SK-N-SH treated with all-trans-retinoic acid at 6 μM for 48 hours (cell line): ENCODE data around the gene SUPT3H.
A peak's percentile ranks its signal among the peaks of the same experiment; 100 is the strongest.

ENCODE experiments used
- ATAC-seq: fragments of 200-7000 bp; cut with Tn5 transposase; 3 replicates; pipeline ENCODE4 v1.9.1; 2020; ENCODE audit warnings: mild to moderate bottlenecking, moderate library complexity
- ARNTL ChIP-seq: fragments of 450-650 bp; formaldehyde crosslinking; IDR thresholded peaks from 2 replicates; pipeline ENCODE4 v1.5.0; 2020; ENCODE audit warnings: low read depth, mild to moderate bottlenecking, moderate library complexity, borderline replicate concordance
- BACH2 ChIP-seq: fragments of 250-450 bp; sonication (Bioruptor Pico); IDR thresholded peaks from 2 replicates; pipeline ENCODE4 v1.9.0; 2021; ENCODE audit warnings: mild to moderate bottlenecking, borderline replicate concordance
- CREB5 ChIP-seq: fragments of 250-450 bp; sonication (Bioruptor Pico); IDR thresholded peaks from 2 replicates; pipeline ENCODE4 v1.5.1; 2020; ENCODE audit warnings: low read depth, mild to moderate bottlenecking, moderate library complexity
- CSDC2 ChIP-seq: fragments of 250-450 bp; sonication (Bioruptor Pico); IDR thresholded peaks from 2 replicates; pipeline ENCODE4 v1.5.0; 2020; ENCODE audit warnings: mild to moderate bottlenecking, moderate library complexity
- ESRRG ChIP-seq: fragments of 250-450 bp; sonication (Bioruptor Pico); IDR thresholded peaks from 2 replicates; pipeline ENCODE4 v1.6.1; 2021; ENCODE audit warnings: mild to moderate bottlenecking
- GLIS3 ChIP-seq: fragments of 250-450 bp; sonication (Bioruptor Pico); IDR thresholded peaks from 2 replicates; pipeline ENCODE4 v1.5.0; 2020; ENCODE audit warnings: mild to moderate bottlenecking, moderate library complexity
- ISL1 ChIP-seq: fragments of 250-450 bp; sonication (Bioruptor Pico); IDR thresholded peaks from 2 replicates; pipeline ENCODE4 v2.1.2; 2022; ENCODE audit warnings: mild to moderate bottlenecking, moderate library complexity
- OSR1 ChIP-seq: fragments of 250-450 bp; sonication (Bioruptor Pico); IDR thresholded peaks from 2 replicates; pipeline ENCODE4 v1.8.0; 2022; ENCODE audit warnings: moderate library complexity, mild to moderate bottlenecking, inconsistent platforms
- POU6F1 ChIP-seq: fragments of 250-450 bp; sonication (Bioruptor Pico); IDR thresholded peaks from 2 replicates; pipeline ENCODE4 v1.8.0; 2021; ENCODE audit warnings: low read depth, mild to moderate bottlenecking, moderate library complexity, borderline replicate concordance
- PPARA ChIP-seq: fragments of 250-450 bp; sonication (Bioruptor Pico); IDR thresholded peaks from 2 replicates; pipeline ENCODE4 v1.5.0; 2020; ENCODE audit warnings: mild to moderate bottlenecking, borderline replicate concordance
- RARB ChIP-seq: fragments of 250-450 bp; sonication (Bioruptor Pico); IDR thresholded peaks from 2 replicates; pipeline ENCODE4 v1.8.0; 2021; ENCODE audit warnings: mild to moderate bottlenecking, moderate library complexity
- SNAI2 ChIP-seq: fragments of 250-450 bp; sonication (Bioruptor Pico); IDR thresholded peaks from 2 replicates; pipeline ENCODE4 v1.5.0; 2020; ENCODE audit warnings: mild to moderate bottlenecking, moderate library complexity
- TCF4 ChIP-seq: fragments of 250-450 bp; sonication (Bioruptor Pico); IDR thresholded peaks from 2 replicates; pipeline ENCODE4 v1.8.0; 2021; ENCODE audit warnings: mild to moderate bottlenecking, moderate library complexity, borderline replicate concordance
- TOX ChIP-seq: fragments of 250-450 bp; sonication (Bioruptor Pico); IDR thresholded peaks from 2 replicates; pipeline ENCODE4 v1.8.0; 2021; ENCODE audit warnings: mild to moderate bottlenecking, moderate library complexity, borderline replicate concordance
- TSHZ2 ChIP-seq: fragments of 250-450 bp; sonication (Bioruptor Pico); IDR thresholded peaks from 2 replicates; pipeline ENCODE4 v1.5.0; 2020; ENCODE audit warnings: mild to moderate bottlenecking, moderate library complexity
- ZC3H10 ChIP-seq: fragments of 250-450 bp; sonication (Bioruptor Pico); IDR thresholded peaks from 2 replicates; pipeline ENCODE4 v1.5.1; 2021; ENCODE audit warnings: mild to moderate bottlenecking, moderate library complexity
- ZFP3 ChIP-seq: fragments of 250-450 bp; sonication (Bioruptor Pico); IDR thresholded peaks from 2 replicates; pipeline ENCODE4 v1.5.0; 2020; ENCODE audit warnings: mild to moderate bottlenecking, moderate library complexity
- ZFP30 ChIP-seq: fragments of 450-650 bp; formaldehyde crosslinking; IDR thresholded peaks from 2 replicates; pipeline ENCODE4 v1.5.0; 2022; ENCODE audit warnings: mild to moderate bottlenecking, moderate library complexity
- ZNF565 ChIP-seq: fragments of 450-650 bp; formaldehyde crosslinking; conservative IDR thresholded peaks from 2 replicates; pipeline ENCODE4 v1.5.0; 2020; ENCODE audit warnings: low read depth, mild to moderate bottlenecking, moderate library complexity
- ZNF70 ChIP-seq: fragments of 450-650 bp; formaldehyde crosslinking; IDR thresholded peaks from 2 replicates; pipeline ENCODE4 v1.5.0; 2020; ENCODE audit warnings: mild to moderate bottlenecking, moderate library complexity
- ZNF8 ChIP-seq: fragments of 450-650 bp; formaldehyde crosslinking; IDR thresholded peaks from 2 replicates; pipeline ENCODE4 v1.5.0; 2020; ENCODE audit warnings: mild to moderate bottlenecking, moderate library complexity
- TF ChIP-seq, protein P1 (sequence below): fragments of 250-450 bp; sonication (Bioruptor Pico); IDR thresholded peaks from 2 replicates; pipeline ENCODE4 v1.5.1; 2021; ENCODE audit warnings: mild to moderate bottlenecking, moderate library complexity

Gene SUPT3H

DNA sequence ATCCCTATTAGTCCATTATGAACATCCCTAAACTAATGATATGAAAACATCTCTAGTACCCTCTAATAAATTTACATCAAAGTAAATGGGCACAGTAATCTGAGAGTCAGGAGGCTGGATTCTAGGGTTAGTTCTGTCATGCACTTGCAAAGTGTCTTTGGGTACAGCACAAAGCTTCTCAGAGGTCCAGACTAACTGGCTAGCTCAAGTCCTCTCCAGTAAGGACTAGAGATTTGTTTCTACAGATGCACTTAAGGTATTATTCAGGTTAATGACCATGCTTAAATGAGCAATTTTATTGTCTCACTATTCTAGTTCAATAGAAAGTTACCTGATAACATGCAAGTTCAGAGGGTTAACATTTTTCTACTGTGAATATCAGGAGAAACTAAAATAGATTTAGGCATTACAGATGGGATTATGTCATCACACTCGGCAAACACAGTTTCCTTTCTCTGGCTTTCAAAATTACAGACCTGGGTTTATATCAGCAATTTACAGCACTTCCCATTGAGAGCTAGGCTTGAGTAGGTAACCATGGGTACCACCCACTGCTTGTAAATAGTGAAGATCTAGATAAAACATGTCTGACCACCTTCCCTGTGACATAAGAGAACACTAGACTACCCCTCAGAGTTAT lies 452.5 kb downstream of the SUPT3H start:
- ATAC-seq: peak; percentile 59; the same call in 2 of the 3 replicates
- no peak for TF ChIP-seq RARB
- TF ChIP-seq ZFP30 (CRISPR knock-in tag): no peak
- peak; percentile 30; the same call in 1 of the 2 replicates for TF ChIP-seq ISL1
- TF ChIP-seq TSHZ2 (CRISPR knock-in tag): no peak
- no peak for TF ChIP-seq SNAI2 (CRISPR knock-in tag)
- TF ChIP-seq ZNF565 (CRISPR knock-in tag): no peak

- TF ChIP-seq OSR1 (CRISPR knock-in tag) (no peak), ARNTL (no peak), TSHZ2 (CRISPR knock-in tag) (no peak), POU6F1 (CRISPR knock-in tag) (no peak), ISL1 (no peak), ZFP30 (CRISPR knock-in tag) (no peak), ZC3H10 (CRISPR knock-in tag) (no peak)
- ATAC-seq: no peak
Measured at GRCh38 chr6:44923444-44923843, 454.3 kb downstream of the SUPT3H start.

DNA sequence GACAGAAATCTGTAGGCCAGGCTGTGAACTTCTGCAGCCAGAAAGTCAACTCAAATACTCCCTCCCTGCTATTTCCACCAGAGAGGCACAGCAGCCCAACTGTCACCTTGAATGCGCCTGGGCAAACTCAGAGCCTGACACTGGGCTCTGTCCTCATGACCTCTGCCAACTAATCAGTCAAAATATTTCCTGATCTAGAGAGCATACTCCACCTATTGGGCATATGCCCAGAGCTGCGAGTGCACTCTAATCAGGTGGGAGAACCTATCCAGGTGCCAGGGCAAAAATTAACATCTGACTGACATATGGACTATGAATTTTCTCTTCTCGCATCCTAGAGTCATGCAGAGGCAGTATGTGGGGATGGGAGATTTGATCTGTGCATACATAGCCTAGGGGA lies 455.9 kb downstream of the SUPT3H start:
- ATAC-seq: peak; percentile 77
- TF ChIP-seq TSHZ2 (CRISPR knock-in tag) (peak; percentile 65; the same call in 1 of the 2 replicates), OSR1 (CRISPR knock-in tag) (no peak), POU6F1 (CRISPR knock-in tag) (no peak), TOX (CRISPR knock-in tag) (no peak), PPARA (CRISPR knock-in tag) (no peak), SNAI2 (CRISPR knock-in tag) (no peak), RARB (no peak), CSDC2 (no peak), ZFP3 (no peak), GLIS3 (no peak), BACH2 (CRISPR knock-in tag) (no peak), CREB5 (CRISPR knock-in tag) (no peak), ZNF70 (CRISPR knock-in tag) (no peak), ESRRG (no peak), ZNF565 (CRISPR knock-in tag) (no peak), ZFP30 (CRISPR knock-in tag) (no peak), ZC3H10 (CRISPR knock-in tag) (no peak), TCF4 (CRISPR knock-in tag) (peak; percentile 37; the same call in 1 of the 2 replicates), ISL1 (peak; percentile 32; the same call in 1 of the 2 replicates), ARNTL (no peak), ZNF8 (CRISPR knock-in tag) (no peak)
- TF ChIP-seq, protein P1, sequence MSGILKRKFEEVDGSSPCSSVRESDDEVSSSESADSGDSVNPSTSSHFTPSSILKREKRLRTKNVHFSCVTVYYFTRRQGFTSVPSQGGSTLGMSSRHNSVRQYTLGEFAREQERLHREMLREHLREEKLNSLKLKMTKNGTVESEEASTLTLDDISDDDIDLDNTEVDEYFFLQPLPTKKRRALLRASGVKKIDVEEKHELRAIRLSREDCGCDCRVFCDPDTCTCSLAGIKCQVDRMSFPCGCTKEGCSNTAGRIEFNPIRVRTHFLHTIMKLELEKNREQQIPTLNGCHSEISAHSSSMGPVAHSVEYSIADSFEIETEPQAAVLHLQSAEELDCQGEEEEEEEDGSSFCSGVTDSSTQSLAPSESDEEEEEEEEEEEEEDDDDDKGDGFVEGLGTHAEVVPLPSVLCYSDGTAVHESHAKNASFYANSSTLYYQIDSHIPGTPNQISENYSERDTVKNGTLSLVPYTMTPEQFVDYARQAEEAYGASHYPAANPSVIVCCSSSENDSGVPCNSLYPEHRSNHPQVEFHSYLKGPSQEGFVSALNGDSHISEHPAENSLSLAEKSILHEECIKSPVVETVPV (CRISPR knock-in tag): no peak
